GM13977 (cell line): ENCODE measurements around the gene UNC80.

Source experiments
- DNase-seq: peaks from one replicate; pipeline ENCODE4 v3.0.0; 2012; ENCODE audit warnings: low spot score
- CTCF ChIP-seq: IDR thresholded peaks from 2 replicates; pipeline ENCODE4 v1.5.1; 2012; ENCODE audit warnings: mild to moderate bottlenecking, control low read depth; ENCODE audit not compliant: insufficient read depth; ENCODE audit errors: extremely low read depth, missing control alignments
- in situ Hi-C: fragments of 300-500 bp; cut with MboI; formaldehyde crosslinking; loops from one replicate; pipeline ENCODE4 v1.12.0; 2022; ENCODE audit warnings: low sequenced_read_pairs, low pct_unique_long_range_greater_than_20kb, mixed read lengths, inconsistent platforms; ENCODE audit not compliant: unreplicated experiment

Gene UNC80

GRCh38 chr2:210034087-210034683, 262.6 kb downstream of the UNC80 start:
- in situ Hi-C loops: no loop called here
- DNase-seq: no peak
- TF ChIP-seq CTCF: no peak

- DNase-seq: no peak
- in situ Hi-C loops: no loop called here
- TF ChIP-seq CTCF: no peak
These were observed 264.0 kb downstream of the UNC80 start for GRCh38 chr2:210035679-210036078.

- no peak for TF ChIP-seq CTCF
- no peak for DNase-seq
- in situ Hi-C loops: no loop called here
These were observed 266.4 kb downstream of the UNC80 start for GRCh38 chr2:210038078-210038477.

GRCh38 chr2:210046851-210047500, 275.3 kb downstream of the UNC80 start:
- DNase-seq: no peak
- in situ Hi-C loops: no loop called here
- no peak for TF ChIP-seq CTCF
